T47D (cell line): Measurements from ENCODE around the gene RBMS1.

ENCODE experiments used
- DNase-seq, 2 experiments: peaks; one replicate each; pipeline versions ENCODE4 v3.0.0 to v3.0.0-alpha.2; 2011 to 2012; ENCODE audit warnings: low read depth in 1 of 2, low spot score in 1 of 2
- JUND ChIP-seq: IDR thresholded peaks from 2 replicates; pipeline ENCODE4 v1.6.1; 2012; ENCODE audit warnings: low read depth
- in situ Hi-C: cut with HindIII; loops from 2 replicates; pipeline ENCODE4 v1.10.0; 2016; ENCODE audit warnings: low sequenced_read_pairs, low pct_unique_long_range_greater_than_20kb

RBMS1 gene

GRCh38 chr2:160493227-160494028, at the start of gene RBMS1:
TSS of gene RBMS1 (minus strand) at chr2:160493807. CDS start at chr2:160493363, 444 bp downstream.
- in situ Hi-C loops = no loop called here
- no peak for TF ChIP-seq JUND
- peak; percentile 56 to 58 for DNase-seq

GRCh38 chr2:160541745-160542144, 48.1 kb upstream of the RBMS1 start:
- in situ Hi-C loops = no loop called here
- TF ChIP-seq JUND = no peak
- DNase-seq = no peak

GRCh38 chr2:160538559-160539355, 45.1 kb upstream of the RBMS1 start:
- no peak for TF ChIP-seq JUND
- peak in 1 of 2 experiments; percentile 56 for DNase-seq
- in situ Hi-C loops = no loop called here

- TF ChIP-seq JUND = no peak
- DNase-seq = no peak
- in situ Hi-C loops = no loop called here
These were observed 44.5 kb upstream of the RBMS1 start for GRCh38 chr2:160538115-160538514.

GRCh38 chr2:160534996-160535395, 41.4 kb upstream of the RBMS1 start:
- in situ Hi-C loops = no loop called here
- DNase-seq = no peak
- no peak for TF ChIP-seq JUND

- no peak for TF ChIP-seq JUND
- in situ Hi-C loops = no loop called here
- DNase-seq = no peak
These were observed 40.6 kb upstream of the RBMS1 start for GRCh38 chr2:160534249-160534648.

GRCh38 chr2:160533482-160533881, 39.9 kb upstream of the RBMS1 start:
- DNase-seq = no peak
- in situ Hi-C loops = no loop called here
- no peak for TF ChIP-seq JUND

GRCh38 chr2:160532388-160532787, 38.8 kb upstream of the RBMS1 start:
- no peak for DNase-seq
- no peak for TF ChIP-seq JUND
- in situ Hi-C loops = no loop called here

GRCh38 chr2:160522951-160523710, 29.5 kb upstream of the RBMS1 start:
- DNase-seq = no peak
- TF ChIP-seq JUND = no peak
- in situ Hi-C loops = no loop called here

- DNase-seq = no peak
- TF ChIP-seq JUND = no peak
- in situ Hi-C loops = no loop called here
These were observed 24.1 kb upstream of the RBMS1 start for GRCh38 chr2:160517731-160518130.

- DNase-seq = no peak
- in situ Hi-C loops = no loop called here
- no peak for TF ChIP-seq JUND
These were observed 23.1 kb upstream of the RBMS1 start for GRCh38 chr2:160516547-160517365.

GRCh38 chr2:160515120-160515519, 21.5 kb upstream of the RBMS1 start:
- DNase-seq = no peak
- TF ChIP-seq JUND = no peak
- in situ Hi-C loops = no loop called here
